ENCODE results near the gene UBR7.

Gene UBR7

DNA sequence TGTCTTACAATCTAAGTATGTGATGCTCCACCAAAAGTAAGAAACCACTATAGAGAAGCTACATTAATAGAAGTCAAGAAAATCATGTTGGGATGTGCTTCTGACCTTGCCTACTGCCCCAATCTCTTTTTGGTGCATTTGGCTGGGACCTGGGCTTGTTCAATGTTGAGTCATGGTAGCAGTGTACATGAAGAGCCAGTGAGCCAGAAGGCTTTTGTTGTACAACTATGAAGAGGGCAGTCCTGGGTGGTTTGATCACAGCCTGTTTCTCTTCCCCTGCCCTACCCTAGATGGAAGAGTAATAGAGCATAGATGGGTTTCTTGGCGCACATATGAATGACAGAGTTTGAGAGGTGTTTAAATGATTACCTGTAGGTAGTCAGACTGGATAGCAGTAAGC, 56.4 kb downstream of the UBR7 start:
- no peak for DNase-seq

DNA sequence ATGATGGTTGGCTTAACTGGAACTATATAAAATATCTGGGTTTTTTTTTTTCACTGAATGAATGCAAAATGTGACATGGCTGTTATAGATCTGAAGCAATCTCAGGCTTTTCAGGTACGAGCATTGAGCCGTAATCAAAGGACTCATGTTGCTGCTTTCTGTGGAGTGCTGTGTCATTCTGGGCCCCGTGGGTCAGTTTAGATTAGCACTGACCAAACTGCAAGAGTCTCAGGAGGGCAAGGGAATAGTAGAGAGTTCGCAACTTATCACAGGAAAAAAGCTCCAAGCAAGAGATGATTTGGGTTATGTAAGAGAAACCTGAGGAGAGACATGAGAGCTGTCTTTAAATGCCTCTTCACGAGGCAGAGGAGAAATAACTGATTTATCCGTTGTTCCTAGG, 59.1 kb downstream of the UBR7 start:
- DNase-seq, result no peak

DNA sequence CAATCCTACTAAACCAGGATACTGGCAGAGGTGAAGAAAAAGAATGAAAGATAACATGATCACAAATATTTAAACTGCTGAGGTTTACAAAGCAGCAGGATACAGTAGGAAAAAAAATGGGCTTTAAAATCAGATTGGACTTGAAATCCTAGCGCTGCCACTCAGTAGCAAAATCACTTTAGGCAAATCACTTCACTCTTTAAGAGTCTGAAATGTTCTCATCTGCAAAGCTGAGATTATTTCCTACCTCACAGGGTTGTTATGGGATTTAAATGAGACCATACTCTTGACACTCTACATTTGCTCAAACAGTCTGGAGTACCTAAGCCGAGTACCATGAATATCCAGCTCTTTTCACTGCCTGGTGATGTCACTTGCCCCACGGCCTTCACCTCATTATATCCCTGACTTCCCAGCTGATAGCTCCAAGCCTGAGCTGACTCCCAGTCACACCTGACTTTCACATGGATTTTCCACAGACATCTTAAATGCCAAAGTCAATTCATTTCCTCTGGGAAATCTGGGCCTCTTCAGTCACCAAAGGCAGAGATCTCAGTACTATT, 60.2 kb downstream of the UBR7 start:
- no peak for DNase-seq

DNA sequence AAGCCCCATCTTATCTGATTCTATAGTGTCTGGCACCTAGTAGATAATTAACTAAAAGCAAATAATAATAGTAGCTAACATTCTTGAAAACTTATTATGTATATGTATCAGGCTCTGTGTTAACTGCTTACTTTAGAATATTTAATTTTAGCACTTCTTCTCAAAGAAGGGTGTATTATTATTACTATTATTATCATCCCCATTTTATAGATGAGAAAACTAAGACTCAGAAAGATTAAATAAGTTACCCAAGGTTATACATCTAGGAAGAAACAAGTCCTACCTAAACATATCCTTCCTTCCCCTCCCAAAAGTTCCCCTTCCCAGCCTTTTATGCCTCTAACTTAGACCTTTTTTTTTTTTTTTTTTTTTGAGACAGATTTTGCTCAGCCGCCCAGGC, 61.4 kb downstream of the UBR7 start:
- no peak for DNase-seq

DNA sequence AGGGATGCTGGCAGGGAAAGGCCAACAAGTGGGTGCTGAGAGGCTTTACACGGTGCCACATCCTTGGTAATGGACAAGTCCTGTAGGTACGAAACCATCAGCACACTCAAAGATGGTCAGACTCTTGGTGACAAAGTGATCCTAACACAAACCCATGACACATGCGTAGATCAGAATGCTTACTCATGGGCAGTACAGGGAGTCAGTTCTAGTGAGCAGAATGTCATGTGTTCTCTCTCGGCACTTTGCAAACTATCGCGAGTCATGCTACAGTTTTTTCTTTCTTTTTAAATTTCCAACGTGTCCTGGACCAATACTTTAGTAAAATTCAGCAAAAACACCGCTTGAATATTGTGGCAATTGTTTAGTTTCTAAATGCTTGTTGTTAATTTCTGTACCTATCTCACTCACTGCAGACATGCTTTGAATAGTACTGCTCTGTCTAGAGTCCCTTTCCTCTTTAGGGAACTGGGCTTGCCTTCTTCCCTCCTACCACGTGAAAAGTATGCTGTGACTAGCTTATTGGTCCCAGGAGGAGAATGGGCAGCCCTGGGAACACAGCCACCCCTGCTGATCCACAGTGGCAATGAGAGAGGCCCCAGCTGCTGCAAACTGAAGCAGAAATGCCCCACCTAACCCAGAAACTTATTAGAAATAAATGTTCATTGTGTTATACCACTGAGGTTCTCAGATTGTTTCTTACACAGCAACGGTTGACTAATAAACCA, 62.4 kb downstream of the UBR7 start:
- no peak for DNase-seq

DNA sequence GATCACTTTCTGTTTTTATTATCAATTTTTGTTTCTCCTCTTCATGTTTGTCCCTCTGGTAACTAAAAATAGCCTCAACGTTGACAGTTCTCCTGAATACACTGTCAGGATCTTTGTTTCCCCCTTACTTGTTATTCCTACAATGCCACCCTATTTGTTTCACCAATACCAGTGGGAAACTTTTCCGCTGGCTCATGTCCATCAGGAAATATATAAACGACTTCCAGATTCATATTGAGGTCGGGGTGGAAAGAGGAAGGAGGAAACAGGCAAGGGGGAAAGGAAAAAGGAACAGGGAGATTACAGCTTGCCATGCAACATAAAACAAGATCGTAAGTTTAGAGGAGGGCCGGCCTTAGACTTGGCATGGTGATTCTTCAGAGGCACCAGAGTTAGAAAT, 64.1 kb downstream of the UBR7 start:
- DNase-seq, result no peak

DNA sequence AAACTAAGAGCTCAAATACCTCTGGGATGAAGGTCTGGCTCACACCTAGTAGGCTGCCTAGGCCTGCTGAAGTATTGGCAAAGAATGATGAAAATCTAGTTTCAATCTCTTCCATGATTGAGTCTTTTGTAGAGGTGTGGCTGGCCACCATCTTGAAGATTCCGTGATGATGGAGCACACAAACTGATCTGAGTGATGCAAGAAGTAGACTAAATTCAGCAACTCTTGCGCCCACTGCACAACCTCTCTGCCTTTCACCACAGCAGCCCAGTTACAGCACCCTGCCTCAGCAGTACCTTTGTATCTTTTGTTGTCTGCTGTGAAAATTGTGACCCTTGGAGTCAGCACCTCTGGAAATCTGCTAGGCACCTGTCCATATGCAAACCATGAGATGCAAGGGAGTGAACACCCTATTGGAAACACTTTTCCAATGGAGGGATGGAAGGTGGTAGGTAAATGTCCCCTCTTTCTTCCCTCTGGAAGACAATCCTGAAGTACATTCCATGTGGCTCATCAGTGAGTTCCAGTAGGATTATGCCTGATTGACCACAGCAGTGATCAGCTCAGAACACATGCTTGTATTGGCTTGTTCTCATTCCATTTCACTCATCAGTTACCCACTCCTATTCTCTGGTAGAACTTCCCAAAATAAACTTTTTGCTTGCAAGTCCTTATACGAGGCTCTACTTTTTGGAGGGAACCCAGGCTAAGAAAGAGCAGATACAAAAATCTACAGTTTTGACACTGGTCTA, 67.2 kb downstream of the UBR7 start:
- no peak for DNase-seq

DNA sequence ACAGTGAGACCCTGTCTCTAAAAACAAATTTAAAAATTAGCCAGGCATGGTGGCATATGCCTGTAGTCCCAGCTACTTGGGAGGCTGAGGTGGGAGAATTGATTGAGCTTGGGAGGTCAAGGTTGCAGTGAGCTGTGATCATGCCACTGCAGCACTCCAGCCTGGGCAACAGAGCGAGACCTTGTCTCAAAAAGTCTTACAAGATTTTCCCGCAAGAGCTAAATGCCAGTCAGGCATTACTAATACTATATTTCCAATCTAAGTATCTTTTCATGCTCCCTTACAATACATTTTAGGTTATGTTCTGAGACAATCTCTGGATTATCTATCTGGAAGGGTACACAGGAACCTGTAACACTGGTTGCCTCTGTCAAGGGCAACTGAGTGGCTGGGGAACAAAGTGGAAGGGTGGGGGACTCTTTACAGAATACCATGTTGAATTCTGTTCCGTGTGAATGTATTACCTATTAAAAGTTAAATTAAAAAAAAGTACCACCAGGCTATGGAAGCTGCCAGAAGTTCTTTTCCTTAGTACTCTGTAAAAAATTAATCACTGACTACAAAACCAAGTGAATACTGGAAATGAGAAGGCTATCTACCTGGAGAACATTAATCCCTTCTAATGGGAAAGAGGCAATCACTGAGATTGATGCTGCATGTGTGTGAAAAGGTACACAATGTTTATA, 69.1 kb downstream of the UBR7 start:
- DNase-seq, result no peak

Measured in activated CD4-positive, alpha-beta T cell treated with anti-CD3 and anti-CD28 coated beads, Interleukin-2, amount 50 U/mL, for 4 hours (primary cell).